ENCODE measurements around the gene MPPED2. TPM values are rescaled to one million over a fixed set of nuclear protein-coding genes. Genes with fewer than 3 reads are reported as not detected.

MPPED2 gene
- total and polyA plus RNA-seq, 10 of the 15 experiments (the other 5 are each of a cell fraction or from before 2014, with no cell fraction given): not detected

- TF ChIP-seq, protein P1, sequence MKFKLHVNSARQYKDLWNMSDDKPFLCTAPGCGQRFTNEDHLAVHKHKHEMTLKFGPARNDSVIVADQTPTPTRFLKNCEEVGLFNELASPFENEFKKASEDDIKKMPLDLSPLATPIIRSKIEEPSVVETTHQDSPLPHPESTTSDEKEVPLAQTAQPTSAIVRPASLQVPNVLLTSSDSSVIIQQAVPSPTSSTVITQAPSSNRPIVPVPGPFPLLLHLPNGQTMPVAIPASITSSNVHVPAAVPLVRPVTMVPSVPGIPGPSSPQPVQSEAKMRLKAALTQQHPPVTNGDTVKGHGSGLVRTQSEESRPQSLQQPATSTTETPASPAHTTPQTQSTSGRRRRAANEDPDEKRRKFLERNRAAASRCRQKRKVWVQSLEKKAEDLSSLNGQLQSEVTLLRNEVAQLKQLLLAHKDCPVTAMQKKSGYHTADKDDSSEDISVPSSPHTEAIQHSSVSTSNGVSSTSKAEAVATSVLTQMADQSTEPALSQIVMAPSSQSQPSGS (IDR thresholded peaks at IDR 0.05; ENCODE audit: low read length): no peak
- TF ChIP-seq TCF7 (IDR thresholded peaks at IDR 0.05; ENCODE audit: borderline replicate concordance) (peak; percentile 59), MXI1 (IDR thresholded peaks at IDR 0.05; ENCODE audit: low read depth, low read length) (no peak), ZZZ3 (IDR thresholded peaks at IDR 0.05; ENCODE audit: control insufficient read depth, insufficient read length, low read depth) (no peak)
Observed at GRCh38 chr11:30510750-30511149, 75.4 kb downstream of the MPPED2 start (continued).

- 51% methylated on average over 2 of the region's 2 CpGs for WGBS (ENCODE audit: insufficient coverage, insufficient replicate concordance, low lambda C conversion rate, missing lambda C conversion rate)
- no peak overlapping the region for H3K4me2 ChIP-seq (ENCODE audit: control insufficient read depth, insufficient read depth)
- no peak for FAIRE-seq
- TF ChIP-seq RAD51 (IDR thresholded peaks at IDR 0.05): no peak
- TF ChIP-seq SIN3A (IDR thresholded peaks at IDR 0.05; ENCODE audit: low read depth, low read length): no peak
- no peak for TF ChIP-seq GATAD2B (conservative IDR thresholded peaks at IDR 0.05; ENCODE audit: low read depth)
- no peak for TF ChIP-seq BCL11A (IDR thresholded peaks at IDR 0.05; ENCODE audit: low read depth, low read length)
- TF ChIP-seq KLF5 (IDR thresholded peaks at IDR 0.05; ENCODE audit: partially characterized antibody): no peak
- no peak for TF ChIP-seq CHD2 (IDR thresholded peaks at IDR 0.05; ENCODE audit: borderline replicate concordance, low read depth, low read length)
- no peak for TF ChIP-seq SREBF2 (IDR thresholded peaks at IDR 0.05; ENCODE audit: low read length)
- TF ChIP-seq POU2F2 (IDR thresholded peaks at IDR 0.05; ENCODE audit: borderline replicate concordance, low read depth, low read length): no peak
- ChIA-PET RAD21 (ENCODE audit: unreplicated experiment) (no interaction called here), POLR2A (no interaction called here), SMC1A (ENCODE audit: uncharacterized antibody, unreplicated experiment) (interaction anchor here (1.7 kb wide), 1 partner anchor 12 kb away, joined by 3 read pairs; no protein-coding TSS in a partner anchor), CTCF (no interaction called here)
- BruUV-seq (replicated peaks): no TSS peak
- H3K4me3 ChIP-seq: no peak overlapping the region
- H4K20me1 ChIP-seq (ENCODE audit: control insufficient read depth, insufficient read depth): no peaks in the 10 kb centered on the region
- H2AFZ ChIP-seq (ENCODE audit: control insufficient read depth, low read depth, low read length): no peak overlapping the region
- H3K79me2 ChIP-seq (ENCODE audit: control insufficient read depth, insufficient read depth, low read length): no peaks in the 10 kb centered on the region
- in situ Hi-C loops (cut with MboI): no loop called here
- H3K9ac ChIP-seq (ENCODE audit: control insufficient read depth, insufficient read depth, low read length): no peak overlapping the region
- DNase-seq (ENCODE audit: low read depth, low spot score): no peak
- no peaks in the 10 kb centered on the region for H3K9me3 ChIP-seq (replicated peaks; ENCODE audit: control insufficient read depth, insufficient read depth, low read length)
- no peaks in the 10 kb centered on the region for H3K4me1 ChIP-seq (ENCODE audit: control insufficient read depth, insufficient read depth, low read length)
- no peak for ATAC-seq
- intact Hi-C loops (cut with micrococcal nuclease; ENCODE audit: unreplicated experiment): no loop called here
- H3K27ac ChIP-seq (ENCODE audit: control insufficient read depth, insufficient read depth): no peak overlapping the region
- no peaks in the 10 kb centered on the region for H3K36me3 ChIP-seq (ENCODE audit: control insufficient read depth in 2 of 2, insufficient read depth in 2 of 2, low read length in 1 of 2)
- H3K27me3 ChIP-seq (replicated peaks in 1 of 2; ENCODE audit: control insufficient read depth in 2 of 2, insufficient read depth in 2 of 2, low read length in 1 of 2): peaks cover 0 to 2% of the 10 kb centered on the region in 2 experiments; a peak in 1 of 4 replicates
Observed at GRCh38 chr11:30509364-30509763, 76.8 kb downstream of the MPPED2 start.

Measured in GM12878 (cell line).